Loucy (cell line): ENCODE data around the gene TNFSF9.

Source experiments
- EZH2phosphoT487 ChIP-seq: fragments of 200-600 bp; IDR thresholded peaks from 2 replicates; pipeline ENCODE4 v1.6.1; 2018; ENCODE audit warnings: antibody characterized with exemption, mild to moderate bottlenecking, moderate library complexity, borderline replicate concordance
- TF ChIP-seq, protein P1 (sequence below): fragments of 200-600 bp; sonication (generic); conservative IDR thresholded peaks from 2 replicates; pipeline ENCODE4 v1.5.1; 2014; ENCODE audit warnings: mild to moderate bottlenecking, antibody characterized with exemption, low read length

DNA sequence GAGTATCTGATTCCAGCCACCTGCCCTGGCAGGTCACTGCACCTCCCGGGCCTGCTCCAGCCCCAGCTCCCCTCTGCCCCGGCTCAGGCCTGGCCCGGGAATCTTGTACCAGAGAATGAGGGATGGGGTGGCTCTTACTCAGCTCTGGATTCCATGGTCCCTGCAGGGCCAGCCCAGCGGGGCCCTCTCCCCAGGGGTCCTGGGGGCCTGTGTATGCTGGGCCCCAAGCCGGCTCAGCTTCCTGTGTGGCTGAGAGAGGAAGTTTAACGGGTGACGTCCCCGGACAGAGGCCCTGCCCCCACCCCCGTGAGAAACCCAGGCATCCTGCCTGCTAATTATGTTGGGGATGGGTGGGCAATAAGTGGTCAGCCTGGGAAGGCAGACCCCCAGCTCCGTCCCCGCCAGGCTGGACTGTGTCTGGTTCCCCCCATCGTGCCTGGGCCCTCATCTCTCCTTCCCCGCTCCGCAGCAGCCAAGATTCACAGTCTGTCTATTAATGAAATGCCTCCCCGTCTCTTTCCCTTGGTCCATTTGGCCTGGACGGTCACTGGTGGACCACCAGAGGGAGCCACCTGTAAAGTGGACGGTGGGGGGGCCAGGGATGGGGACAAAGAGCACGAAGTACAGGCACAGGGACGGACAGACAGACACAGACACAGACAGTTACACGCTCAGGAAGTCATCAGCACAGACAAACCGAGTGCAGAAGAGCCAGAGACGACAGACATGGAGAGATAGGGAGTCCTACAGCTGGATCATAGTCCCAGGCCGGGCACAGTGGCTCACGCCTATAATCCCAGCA, 49.1 kb upstream of the TNFSF9 start, which contains the start of gene DENND1C:
- TF ChIP-seq, protein P1, sequence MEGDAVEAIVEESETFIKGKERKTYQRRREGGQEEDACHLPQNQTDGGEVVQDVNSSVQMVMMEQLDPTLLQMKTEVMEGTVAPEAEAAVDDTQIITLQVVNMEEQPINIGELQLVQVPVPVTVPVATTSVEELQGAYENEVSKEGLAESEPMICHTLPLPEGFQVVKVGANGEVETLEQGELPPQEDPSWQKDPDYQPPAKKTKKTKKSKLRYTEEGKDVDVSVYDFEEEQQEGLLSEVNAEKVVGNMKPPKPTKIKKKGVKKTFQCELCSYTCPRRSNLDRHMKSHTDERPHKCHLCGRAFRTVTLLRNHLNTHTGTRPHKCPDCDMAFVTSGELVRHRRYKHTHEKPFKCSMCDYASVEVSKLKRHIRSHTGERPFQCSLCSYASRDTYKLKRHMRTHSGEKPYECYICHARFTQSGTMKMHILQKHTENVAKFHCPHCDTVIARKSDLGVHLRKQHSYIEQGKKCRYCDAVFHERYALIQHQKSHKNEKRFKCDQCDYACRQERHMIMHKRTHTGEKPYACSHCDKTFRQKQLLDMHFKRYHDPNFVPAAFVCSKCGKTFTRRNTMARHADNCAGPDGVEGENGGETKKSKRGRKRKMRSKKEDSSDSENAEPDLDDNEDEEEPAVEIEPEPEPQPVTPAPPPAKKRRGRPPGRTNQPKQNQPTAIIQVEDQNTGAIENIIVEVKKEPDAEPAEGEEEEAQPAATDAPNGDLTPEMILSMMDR = peak; percentile 76
- TF ChIP-seq EZH2phosphoT487 = no peak
